RWPE2 (cell line): ENCODE data around the gene MMUT.
"Not testable (repeated sequence)": the region's sequence is repeated elsewhere in the genome, so short reads cannot be mapped to it uniquely, and the experiment has no call there.

Experiments used
- ATAC-seq: fragments of 200-7000 bp; cut with Tn5 transposase; 3 replicates; pipeline ENCODE4 v1.9.1; 2021; ENCODE audit warnings: low read depth
- DNase-seq: peaks from one replicate; pipeline ENCODE4 v3.0.0-alpha.2; 2020; ENCODE audit warnings: low spot score
- H3K27ac ChIP-seq: fragments of 450-650 bp; 2 replicates; pipeline ENCODE4 v1.5.1; 2017; ENCODE audit warnings: mild to moderate bottlenecking; ENCODE audit not compliant: poor library complexity, severe bottlenecking
- H3K27me3 ChIP-seq: fragments of 250-450 bp; sonication (Bioruptor Pico); 2 replicates; pipeline ENCODE4 v1.5.1; 2021; ENCODE audit warnings: mild to moderate bottlenecking, moderate library complexity; ENCODE audit not compliant: insufficient read depth, poor library complexity, severe bottlenecking
- H3K36me3 ChIP-seq: fragments of 250-450 bp; sonication (Bioruptor Pico); 2 replicates; pipeline ENCODE4 v1.5.1; 2020; ENCODE audit warnings: low read depth, mild to moderate bottlenecking, moderate library complexity
- H3K4me1 ChIP-seq: fragments of 250-450 bp; sonication (Bioruptor Pico); 2 replicates; pipeline ENCODE4 v1.5.1; 2021; ENCODE audit warnings: mild to moderate bottlenecking, moderate library complexity; ENCODE audit not compliant: insufficient read depth, poor library complexity, severe bottlenecking
- H3K4me3 ChIP-seq: fragments of 250-450 bp; sonication (Bioruptor Pico); 2 replicates; pipeline ENCODE4 v1.5.1; 2021; ENCODE audit warnings: mild to moderate bottlenecking, moderate library complexity; ENCODE audit not compliant: severe bottlenecking
- H3K9me3 ChIP-seq: fragments of 250-450 bp; sonication (Bioruptor Pico); 2 replicates; pipeline ENCODE4 v1.5.1; 2021; ENCODE audit warnings: mild to moderate bottlenecking, moderate library complexity; ENCODE audit not compliant: severe bottlenecking
- CTCF ChIP-seq: fragments of 450-650 bp; IDR thresholded peaks from one replicate; pipeline ENCODE4 v1.5.1; 2017; ENCODE audit warnings: mild to moderate bottlenecking, moderate library complexity; ENCODE audit not compliant: poor library complexity, severe bottlenecking

The MMUT gene

GRCh38 chr6:49406250-49406970 lies 56.6 kb downstream of the MMUT start:
- Histone ChIP-seq H3K27ac (no peak overlapping the region), H3K4me3 (no peak overlapping the region), H3K36me3 (no peaks in the 10 kb centered on the region), H3K9me3 (no peaks in the 10 kb centered on the region), H3K27me3 (no peaks in the 10 kb centered on the region), H3K4me1 (no peaks in the 10 kb centered on the region)
- no peak for TF ChIP-seq CTCF
- ATAC-seq (no peak), DNase-seq (no peak)

- Histone ChIP-seq H3K4me1 (no peaks in the 10 kb centered on the region), H3K27me3 (no peaks in the 10 kb centered on the region), H3K4me3 (no peak overlapping the region), H3K9me3 (no peaks in the 10 kb centered on the region), H3K27ac (no peak overlapping the region), H3K36me3 (no peaks in the 10 kb centered on the region)
- ATAC-seq (no peak), DNase-seq (no peak)
- no peak for TF ChIP-seq CTCF
Measured at GRCh38 chr6:49401063-49401462, 62.0 kb downstream of the MMUT start.

- not testable (repeated sequence) for H3K27me3 ChIP-seq, H3K4me3 ChIP-seq, H3K27ac ChIP-seq, H3K36me3 ChIP-seq, H3K9me3 ChIP-seq, DNase-seq, ATAC-seq, H3K4me1 ChIP-seq
Measured at GRCh38 chr6:49386667-49387508, 76.2 kb downstream of the MMUT start.

- H3K36me3 ChIP-seq, result no peaks in the 10 kb centered on the region
- H3K4me3 ChIP-seq, result no peak overlapping the region
- DNase-seq, result no peak
- TF ChIP-seq CTCF, result no peak
- ATAC-seq, result no peak
- no peaks in the 10 kb centered on the region for H3K27me3 ChIP-seq
- no peaks in the 10 kb centered on the region for H3K4me1 ChIP-seq
- H3K27ac ChIP-seq, result no peak overlapping the region
- H3K9me3 ChIP-seq, result no peaks in the 10 kb centered on the region
Measured at GRCh38 chr6:49384904-49385303, 78.1 kb downstream of the MMUT start.
